GM23248 (cell line): ENCODE data around the gene RAPSN. TPM values are rescaled to one million over a fixed set of nuclear protein-coding genes. Genes with fewer than 3 reads are reported as not detected.

Source experiments
- DNase-seq: peaks from one replicate; pipeline ENCODE4 v3.0.0-alpha.2; 2015
- H2AFZ ChIP-seq: fragments of 200-600 bp; sonication (generic); 2 replicates; pipeline ENCODE4 v1.6.1; 2016; ENCODE audit warnings: antibody characterized with exemption
- H3F3A ChIP-seq: fragments of 200-600 bp; sonication (generic); 2 replicates; pipeline ENCODE4 v1.6.1; 2016; ENCODE audit warnings: mild to moderate bottlenecking, antibody characterized with exemption, mixed run types; ENCODE audit not compliant: insufficient read depth
- H3K27ac ChIP-seq: fragments of 200-600 bp; sonication (generic); 2 replicates; pipeline ENCODE4 v1.5.1; 2016; ENCODE audit warnings: mild to moderate bottlenecking
- H3K27me3 ChIP-seq: fragments of 200-600 bp; sonication (generic); replicated peaks from 2 replicates; pipeline ENCODE4 v1.6.1; 2016; ENCODE audit warnings: mild to moderate bottlenecking; ENCODE audit not compliant: insufficient read depth
- H3K36me3 ChIP-seq: fragments of 200-600 bp; sonication (generic); 2 replicates; pipeline ENCODE4 v1.6.1; 2016; ENCODE audit warnings: low read depth, mild to moderate bottlenecking
- H3K4me1 ChIP-seq: fragments of 200-600 bp; sonication (generic); 2 replicates; pipeline ENCODE4 v1.6.1; 2016; ENCODE audit warnings: mild to moderate bottlenecking; ENCODE audit not compliant: insufficient read depth
- H3K4me2 ChIP-seq: fragments of 200-600 bp; sonication (generic); one replicate; pipeline ENCODE4 v1.6.1; 2016; ENCODE audit warnings: mild to moderate bottlenecking; ENCODE audit not compliant: unreplicated experiment
- H3K4me3 ChIP-seq: fragments of 200-600 bp; sonication (generic); 2 replicates; pipeline ENCODE4 v1.5.1; 2016; ENCODE audit warnings: mild to moderate bottlenecking
- H3K79me2 ChIP-seq: fragments of 200-600 bp; sonication (generic); 2 replicates; pipeline ENCODE4 v1.6.1; 2016; ENCODE audit warnings: mild to moderate bottlenecking; ENCODE audit not compliant: insufficient read depth
- H3K9ac ChIP-seq: fragments of 200-600 bp; sonication (generic); 2 replicates; pipeline ENCODE4 v1.6.1; 2016; ENCODE audit warnings: mild to moderate bottlenecking
- H3K9me2 ChIP-seq: fragments of 200-600 bp; sonication (generic); 2 replicates; pipeline ENCODE4 v1.6.1; 2016; ENCODE audit warnings: mixed run types, mild to moderate bottlenecking, moderate library complexity; ENCODE audit not compliant: insufficient read depth
- H3K9me3 ChIP-seq: fragments of 200-600 bp; sonication (generic); one replicate; pipeline ENCODE4 v1.6.1; 2017; ENCODE audit warnings: low read depth
- H4K20me1 ChIP-seq: fragments of 200-600 bp; sonication (generic); 2 replicates; pipeline ENCODE4 v1.6.0; 2016; ENCODE audit not compliant: insufficient read depth
- EZH2 ChIP-seq: fragments of 200-600 bp; sonication (generic); IDR thresholded peaks from 2 replicates; pipeline ENCODE4 v1.6.1; 2018; ENCODE audit warnings: antibody characterized with exemption, mild to moderate bottlenecking; ENCODE audit not compliant: insufficient read depth, poor library complexity, severe bottlenecking
- EZH2phosphoT487 ChIP-seq: fragments of 200-600 bp; sonication (generic); IDR thresholded peaks from 2 replicates; pipeline ENCODE4 v1.6.1; 2018; ENCODE audit warnings: antibody characterized with exemption, moderate library complexity, mild to moderate bottlenecking, low read depth; ENCODE audit not compliant: insufficient read depth
- WGBS, 2 experiments: methylation state at CpG; one replicate each; pipeline ENCODE4 v1.1.6; 2015 to 2017; ENCODE audit warnings: low lambda C conversion rate in 2 of 2, low coverage in 1 of 2; ENCODE audit errors: missing lambda C conversion rate in 2 of 2; 5-methylcytosine and 5-hydroxymethylcytosine counted together
- in situ Hi-C: fragments of 300-500 bp; cut with MboI; formaldehyde crosslinking; loops from 2 replicates; pipeline ENCODE4 v1.15.0; 2020
- polyA plus RNA-seq: library from polyadenylated mRNA; unstranded; fragments of >200 nt; fragmentation: Nextera tagmentation; extraction: Ambion mirVana; gene quantifications from 2 replicates; pipeline ENCODE4 v1.2.1, GENCODE V29; 2016
- total RNA-seq: library from RNA; depleted of rRNA; stranded (reverse); fragments of >200 nt; shearing (Covaris generic); gene quantifications from 2 replicates; pipeline ENCODE4 v1.2.3, GENCODE V29; 2014

The RAPSN gene
- total and polyA plus RNA-seq, 2 experiments from 2014 or later, result 0.11 to 0.22 TPM

GRCh38 chr11:47487421-47487820, 38.5 kb upstream of the RAPSN start:
- Histone ChIP-seq H3K9ac (no peak overlapping the region), H2AFZ (no peak overlapping the region), H3K9me2 (no peaks in the 10 kb centered on the region), H3F3A (peaks cover 13% of the 10 kb centered on the region; the same call in 1 of the 2 replicates), H3K27me3 (no peaks in the 10 kb centered on the region), H4K20me1 (no peaks in the 10 kb centered on the region; the same call in 1 of the 2 replicates), H3K4me1 (peaks cover 7% of the 10 kb centered on the region), H3K79me2 (peaks cover 81% of the 10 kb centered on the region), H3K9me3 (no peaks in the 10 kb centered on the region), H3K4me2 (no peak overlapping the region), H3K27ac (no peak overlapping the region), H3K4me3 (no peak overlapping the region), H3K36me3 (peaks cover 50% of the 10 kb centered on the region)
- in situ Hi-C loops, result no loop called here
- TF ChIP-seq EZH2, result no peak
- no peak for TF ChIP-seq EZH2phosphoT487
- DNase-seq, result no peak
- 94 to 99% methylated on average over 2 of the region's 2 CpGs for WGBS, 2 experiments

GRCh38 chr11:47485107-47485506, 36.2 kb upstream of the RAPSN start:
- Histone ChIP-seq H3K4me3 (no peak overlapping the region), H3K9me2 (no peaks in the 10 kb centered on the region), H3K4me1 (peaks cover 7% of the 10 kb centered on the region), H2AFZ (no peak overlapping the region), H3K27me3 (no peaks in the 10 kb centered on the region), H3K9ac (no peak overlapping the region), H3K27ac (no peak overlapping the region), H4K20me1 (no peaks in the 10 kb centered on the region; the same call in 1 of the 2 replicates), H3K79me2 (peaks cover 58% of the 10 kb centered on the region), H3K36me3 (peaks cover 66% of the 10 kb centered on the region), H3F3A (peaks cover 19% of the 10 kb centered on the region; the same call in 1 of the 2 replicates), H3K9me3 (no peaks in the 10 kb centered on the region), H3K4me2 (no peak overlapping the region)
- no peak for DNase-seq
- WGBS, 2 experiments, result 98 to 99% methylated on average over 7 of the region's 7 CpGs
- no peak for TF ChIP-seq EZH2phosphoT487
- TF ChIP-seq EZH2, result no peak
- in situ Hi-C loops, result no loop called here

GRCh38 chr11:47483457-47483856, 34.5 kb upstream of the RAPSN start:
- WGBS, 2 experiments, result 96 to 100% methylated on average over 1 of the region's 1 CpG
- no peak overlapping the region for H2AFZ ChIP-seq
- H4K20me1 ChIP-seq, result no peaks in the 10 kb centered on the region
- H3K27ac ChIP-seq, result no peak overlapping the region
- peaks cover 24% of the 10 kb centered on the region for H3F3A ChIP-seq
- peaks cover 76% of the 10 kb centered on the region for H3K36me3 ChIP-seq
- in situ Hi-C loops, result no loop called here
- no peak for DNase-seq
- no peak overlapping the region for H3K9ac ChIP-seq
- H3K79me2 ChIP-seq, result peaks cover 42% of the 10 kb centered on the region
- H3K4me3 ChIP-seq, result no peak overlapping the region
- no peaks in the 10 kb centered on the region for H3K4me1 ChIP-seq
- TF ChIP-seq EZH2, result no peak
- no peak for TF ChIP-seq EZH2phosphoT487
- no peaks in the 10 kb centered on the region for H3K9me2 ChIP-seq
- H3K27me3 ChIP-seq, result no peaks in the 10 kb centered on the region
- H3K9me3 ChIP-seq, result no peaks in the 10 kb centered on the region
- H3K4me2 ChIP-seq, result no peak overlapping the region

DNA sequence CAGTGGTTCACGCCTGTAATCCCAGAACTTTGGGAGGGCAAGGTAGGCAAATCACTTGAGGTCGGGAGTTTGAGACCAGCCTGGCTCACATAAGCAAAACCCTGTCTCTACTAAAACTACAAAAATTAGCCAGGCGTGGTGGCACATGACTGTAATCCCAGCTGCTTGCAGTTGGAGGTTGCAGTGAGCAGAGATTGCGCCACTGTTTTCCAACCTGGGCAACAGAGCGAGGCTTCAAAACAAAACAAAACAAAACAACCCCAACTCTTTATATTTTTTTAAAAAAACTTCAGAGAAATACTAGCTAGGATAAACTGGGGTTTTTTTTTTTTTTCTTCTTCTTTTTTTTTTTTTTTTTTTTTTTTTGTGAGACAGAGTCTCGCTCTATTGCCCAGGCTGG, 31.8 kb upstream of the RAPSN start:
- in situ Hi-C loops, result no loop called here
- Histone ChIP-seq H3K79me2 (peaks cover 17% of the 10 kb centered on the region), H3K4me2 (no peak overlapping the region), H3K27ac (no peak overlapping the region), H3K9me3 (no peaks in the 10 kb centered on the region), H3K36me3 (peaks cover 74% of the 10 kb centered on the region), H3F3A (peaks cover 45% of the 10 kb centered on the region), H3K4me3 (no peak overlapping the region), H4K20me1 (no peaks in the 10 kb centered on the region), H3K9ac (no peak overlapping the region), H3K27me3 (no peaks in the 10 kb centered on the region), H3K4me1 (peaks cover 14% of the 10 kb centered on the region), H3K9me2 (no peaks in the 10 kb centered on the region), H2AFZ (no peak overlapping the region)
- DNase-seq, result no peak
- 96 to 97% methylated on average over 6 of the region's 6 CpGs for WGBS, 2 experiments
- no peak for TF ChIP-seq EZH2phosphoT487
- TF ChIP-seq EZH2, result no peak

- in situ Hi-C loops, result no loop called here
- no peak for TF ChIP-seq EZH2
- no peak for TF ChIP-seq EZH2phosphoT487
- DNase-seq, result no peak
- Histone ChIP-seq H3K4me3 (no peak overlapping the region), H4K20me1 (no peaks in the 10 kb centered on the region; the same call in 1 of the 2 replicates), H3K79me2 (peaks cover 7% of the 10 kb centered on the region), H3K4me2 (no peak overlapping the region), H3K36me3 (peaks cover 71% of the 10 kb centered on the region), H3K9me3 (no peaks in the 10 kb centered on the region), H3K27ac (no peak overlapping the region), H3K4me1 (peaks cover 14% of the 10 kb centered on the region), H2AFZ (no peak overlapping the region), H3K9ac (no peak overlapping the region), H3K27me3 (no peaks in the 10 kb centered on the region), H3F3A (peaks cover 45% of the 10 kb centered on the region), H3K9me2 (no peaks in the 10 kb centered on the region)
- 85 to 89% methylated on average over 5 of the region's 5 CpGs for WGBS, 2 experiments
These were observed 29.9 kb upstream of the RAPSN start for GRCh38 chr11:47478651-47479329.
